H9 (cell line): Measurements from ENCODE around the gene RHEX. TPM values are rescaled to one million over a fixed set of nuclear protein-coding genes. Genes with fewer than 3 reads are reported as not detected.

Experiments used
- DNase-seq: peaks from one replicate; pipeline ENCODE4 v3.0.0-alpha.2; 2017
- H2AFZ ChIP-seq: one replicate; pipeline ENCODE4 v1.6.1; 2013; ENCODE audit warnings: mild to moderate bottlenecking, low read length, control low read depth, moderate library complexity
- H2AK5ac ChIP-seq: 2 replicates; pipeline ENCODE4 v1.6.1; 2013; ENCODE audit warnings: low read length, control low read depth, mixed read lengths; ENCODE audit not compliant: insufficient read length
- H2BK120ac ChIP-seq: one replicate; pipeline ENCODE4 v1.6.1; 2013; ENCODE audit warnings: low read depth, mild to moderate bottlenecking, low read length, control low read depth, inconsistent platforms; ENCODE audit not compliant: poor library complexity, severe bottlenecking
- H2BK12ac ChIP-seq: 2 replicates; pipeline ENCODE4 v1.6.1; 2013; ENCODE audit warnings: low read length, control low read depth, mixed read lengths, low read depth; ENCODE audit not compliant: insufficient read length
- H2BK15ac ChIP-seq: 2 replicates; pipeline ENCODE4 v1.6.1; 2013; ENCODE audit warnings: low read depth, low read length, control low read depth
- H2BK20ac ChIP-seq: one replicate; pipeline ENCODE4 v1.6.1; 2013; ENCODE audit warnings: low read depth, mild to moderate bottlenecking, low read length, control low read depth, inconsistent platforms; ENCODE audit not compliant: poor library complexity, severe bottlenecking
- H2BK5ac ChIP-seq: 2 replicates; pipeline ENCODE4 v1.6.1; 2013; ENCODE audit warnings: low read length, control low read depth, mixed read lengths; ENCODE audit not compliant: insufficient read length
- H3K14ac ChIP-seq: 2 replicates; pipeline ENCODE4 v1.6.1; 2013; ENCODE audit warnings: low read length, control low read depth; ENCODE audit not compliant: insufficient read depth
- H3K18ac ChIP-seq: 2 replicates; pipeline ENCODE4 v1.6.1; 2013; ENCODE audit warnings: low read depth, mild to moderate bottlenecking, mixed read lengths, low read length, control low read depth; ENCODE audit not compliant: insufficient read length
- H3K23ac ChIP-seq: 2 replicates; pipeline ENCODE4 v1.6.1; 2013; ENCODE audit warnings: low read length, control low read depth, mixed read lengths, low read depth; ENCODE audit not compliant: insufficient read length
- H3K23me2 ChIP-seq: 2 replicates; pipeline ENCODE4 v1.6.1; 2013; ENCODE audit warnings: low read depth, mild to moderate bottlenecking, mixed read lengths, low read length, control low read depth; ENCODE audit not compliant: insufficient read length, poor library complexity, severe bottlenecking
- H3K27ac ChIP-seq: 2 replicates; pipeline ENCODE4 v1.5.1; 2013; ENCODE audit warnings: low read length, control low read depth, mixed read lengths, low read depth; ENCODE audit not compliant: insufficient read length
- H3K27me3 ChIP-seq: 2 replicates; pipeline ENCODE4 v1.6.1; 2013; ENCODE audit warnings: low read length, control low read depth, inconsistent platforms; ENCODE audit not compliant: insufficient read depth
- H3K4ac ChIP-seq: 2 replicates; pipeline ENCODE4 v1.6.1; 2013; ENCODE audit warnings: low read depth, mild to moderate bottlenecking, control low read depth, inconsistent platforms, low read length, moderate library complexity
- H3K4me1 ChIP-seq: 2 replicates; pipeline ENCODE4 v1.6.1; 2013; ENCODE audit warnings: low read length, control low read depth, inconsistent platforms; ENCODE audit not compliant: insufficient read depth
- H3K4me2 ChIP-seq: 2 replicates; pipeline ENCODE4 v1.6.1; 2013; ENCODE audit warnings: low read length, control low read depth, mixed read lengths; ENCODE audit not compliant: insufficient read length, insufficient read depth
- H3K56ac ChIP-seq: 2 replicates; pipeline ENCODE4 v1.6.1; 2013; ENCODE audit warnings: low read depth, mild to moderate bottlenecking, mixed read lengths, low read length, control low read depth; ENCODE audit not compliant: insufficient read length
- H3K79me1 ChIP-seq: 2 replicates; pipeline ENCODE4 v1.6.1; 2013; ENCODE audit warnings: low read depth, mild to moderate bottlenecking, moderate library complexity, low read length, control low read depth, inconsistent platforms; ENCODE audit not compliant: insufficient read depth, poor library complexity, severe bottlenecking
- H3K79me2 ChIP-seq: 2 replicates; pipeline ENCODE4 v1.6.1; 2013; ENCODE audit warnings: low read length, control low read depth, inconsistent platforms; ENCODE audit not compliant: insufficient read depth
- H3K9ac ChIP-seq: 2 replicates; pipeline ENCODE4 v1.6.1; 2013; ENCODE audit warnings: low read length, control low read depth, mixed read lengths; ENCODE audit not compliant: insufficient read length; ENCODE audit errors: extremely low read depth
- H3K9me3 ChIP-seq: one replicate; pipeline ENCODE4 v1.6.1; 2013; ENCODE audit warnings: low read depth, low read length, inconsistent platforms; ENCODE audit not compliant: control insufficient read depth
- H3T11ph ChIP-seq: one replicate; pipeline ENCODE4 v1.6.1; 2013; ENCODE audit warnings: mild to moderate bottlenecking, low read length, control low read depth, inconsistent platforms
- H4K20me1 ChIP-seq: one replicate; pipeline ENCODE4 v1.6.1; 2013; ENCODE audit not compliant: control insufficient read depth, insufficient read length, insufficient read depth
- H4K5ac ChIP-seq: 2 replicates; pipeline ENCODE4 v1.6.1; 2013; ENCODE audit warnings: low read depth, mild to moderate bottlenecking, mixed read lengths, low read length, control low read depth; ENCODE audit not compliant: insufficient read length
- H4K8ac ChIP-seq: replicated peaks from 2 replicates; pipeline ENCODE4 v1.6.1; 2013; ENCODE audit warnings: low read length, control low read depth, mixed read lengths, low read depth; ENCODE audit not compliant: insufficient read length
- H4K91ac ChIP-seq: 2 replicates; pipeline ENCODE4 v1.6.1; 2013; ENCODE audit warnings: low read depth, mild to moderate bottlenecking, moderate library complexity, mixed read lengths, low read length, control low read depth; ENCODE audit not compliant: insufficient read length
- H3K27ac Mint-ChIP-seq, 3 experiments: 2 replicates in 2 of 3; 3 replicates in 1 of 3; pipeline ENCODE4 v1.8.0; 2020 to 2021; ENCODE audit warnings: mixed read lengths in 3 of 3, mild to moderate bottlenecking in 1 of 3, moderate library complexity in 1 of 3
- H3K27me3 Mint-ChIP-seq: 2 replicates; pipeline ENCODE4 v1.8.0; 2021; ENCODE audit warnings: low read depth, mild to moderate bottlenecking, moderate library complexity, mixed read lengths
- H3K36me3 Mint-ChIP-seq, 3 experiments: 2 replicates in 2 of 3; 3 replicates in 1 of 3; pipeline ENCODE4 v1.8.0; 2020 to 2021; ENCODE audit warnings: low read depth in 3 of 3, mixed read lengths in 3 of 3; ENCODE audit not compliant: insufficient read depth in 1 of 3
- H3K4me1 Mint-ChIP-seq, 2 experiments: 2 replicates each; pipeline ENCODE4 v1.8.0; 2020; ENCODE audit warnings: mixed read lengths in 2 of 2
- H3K4me3 Mint-ChIP-seq, 2 experiments: 2 replicates in 1 of 2; 3 replicates in 1 of 2; pipeline ENCODE4 v1.8.0; 2020 to 2021; ENCODE audit warnings: mild to moderate bottlenecking in 2 of 2, mixed read lengths in 2 of 2, moderate library complexity in 1 of 2
- H3K9me3 Mint-ChIP-seq, 2 experiments: 2 replicates in 1 of 2; 3 replicates in 1 of 2; pipeline ENCODE4 v1.8.0; 2020; ENCODE audit warnings: mild to moderate bottlenecking in 2 of 2, mixed read lengths in 2 of 2, moderate library complexity in 1 of 2
- CTCF ChIP-seq: fragments of 200-600 bp; sonication (generic); conservative IDR thresholded peaks from 3 replicates; pipeline ENCODE4 v1.8.0; 2021; ENCODE audit warnings: antibody characterized with exemption, mild to moderate bottlenecking
- WGBS: extraction: QIAGEN DNeasy Blood & Tissue Kit; methylation state at CpG from one replicate; pipeline ENCODE4 v1.1.7; 2013; ENCODE audit warnings: missing lambda C conversion rate, low lambda C conversion rate, mixed read lengths; ENCODE audit not compliant: insufficient read length; ENCODE audit errors: extremely low coverage; 5-methylcytosine and 5-hydroxymethylcytosine counted together
- total RNA-seq: library from RNA; stranded (reverse); gene quantifications from 2 replicates; pipeline ENCODE4 v1.2.1, GENCODE V29; 2021

The RHEX gene
- total RNA-seq, 1 experiment from 2014 or later, result not detected

GRCh38 chr1:206098242-206098919 is 45.4 kb downstream of the RHEX start:
- H3K27ac ChIP-seq, result no peak overlapping the region
- Mint-ChIP-seq H3K4me1 (no peaks in the 10 kb centered on the region), H3K36me3 (no peaks in the 10 kb centered on the region), H3K9me3 (no peaks in the 10 kb centered on the region), H3K4me3 (no peak overlapping the region), H3K27me3 (no peaks in the 10 kb centered on the region; the same call in 1 of the 2 replicates), H3K27ac (peak overlapping the region in 1 of 3 experiments; percentile 56; a peak in 1 of 7 replicates)
- whole genome bisulfite sequencing, result no CpG with 5 or more reads among the region's 9 CpGs
- DNase-seq, result no peak
- H3K27me3 ChIP-seq, result no peaks in the 10 kb centered on the region
- no peak overlapping the region for H3K9ac ChIP-seq
- no peak overlapping the region for H4K5ac ChIP-seq
- H4K91ac ChIP-seq, result no peak overlapping the region
- H2BK20ac ChIP-seq, result no peak overlapping the region
- no peak overlapping the region for H2AK5ac ChIP-seq
- H2BK15ac ChIP-seq, result no peak overlapping the region
- no peak overlapping the region for H3K14ac ChIP-seq
- no peak overlapping the region for H2BK12ac ChIP-seq
- no peak overlapping the region for H2BK5ac ChIP-seq
- H3K9me3 ChIP-seq, result no peaks in the 10 kb centered on the region
- no peak overlapping the region for H2AFZ ChIP-seq
- no peaks in the 10 kb centered on the region for H4K20me1 ChIP-seq
- TF ChIP-seq CTCF, result no peak
- H3K79me2 ChIP-seq, result no peaks in the 10 kb centered on the region
- no peak overlapping the region for H4K8ac ChIP-seq
- no peak overlapping the region for H3K4ac ChIP-seq
- H3K56ac ChIP-seq, result no peak overlapping the region
- no peaks in the 10 kb centered on the region for H3K4me1 ChIP-seq
- H3T11ph ChIP-seq, result no peak overlapping the region
- no peaks in the 10 kb centered on the region for H3K79me1 ChIP-seq
- H3K23ac ChIP-seq, result no peak overlapping the region
- no peak overlapping the region for H3K4me2 ChIP-seq
- H2BK120ac ChIP-seq, result no peak overlapping the region
- H3K23me2 ChIP-seq, result no peaks in the 10 kb centered on the region
- H3K18ac ChIP-seq, result no peak overlapping the region
